H4 (cell line): ENCODE measurements around the gene ARL15. TPM values are rescaled to one million over a fixed set of nuclear protein-coding genes. Genes with fewer than 3 reads are reported as not detected.

ENCODE experiments used
- DNase-seq: peaks from one replicate; pipeline ENCODE4 v3.0.0-alpha.2; 2015; ENCODE audit warnings: low spot score
- total RNA-seq: library from RNA; depleted of rRNA; stranded (reverse); fragments of >200 nt; shearing (Covaris generic); gene quantifications from 2 replicates; pipeline ENCODE4 v1.2.3, GENCODE V29; 2014

ARL15 gene
- total RNA-seq, 1 experiment from 2014 or later, result 15.3 TPM

- no peak for DNase-seq
Observed at GRCh38 chr5:54211912-54212311, 98.5 kb downstream of the ARL15 start.

- DNase-seq, result no peak
Observed at GRCh38 chr5:54207566-54207965, 102.8 kb downstream of the ARL15 start.

- no peak for DNase-seq
Observed at GRCh38 chr5:54206580-54207229, 103.7 kb downstream of the ARL15 start.

- DNase-seq, result no peak
Observed at GRCh38 chr5:54205918-54206317, 104.5 kb downstream of the ARL15 start.

DNA sequence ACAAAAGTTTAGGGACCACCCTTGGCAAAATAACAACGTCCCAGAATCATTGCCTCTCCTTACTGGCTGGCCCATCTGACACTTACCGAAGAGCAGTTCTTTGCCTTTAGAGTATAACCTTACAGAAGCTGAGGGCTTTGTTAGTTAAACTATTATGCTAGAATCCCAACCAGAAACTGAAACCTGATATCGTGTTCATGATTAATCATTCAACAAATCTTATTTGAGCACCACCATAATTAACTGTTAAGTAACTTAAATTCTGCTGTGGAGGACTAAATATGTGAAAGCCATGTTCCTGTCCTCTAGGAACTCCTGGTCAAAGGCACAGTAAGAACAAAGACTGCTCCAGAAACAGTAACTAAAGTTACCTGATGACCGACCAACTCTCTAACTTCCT lies 104.9 kb downstream of the ARL15 start:
- no peak for DNase-seq

DNA sequence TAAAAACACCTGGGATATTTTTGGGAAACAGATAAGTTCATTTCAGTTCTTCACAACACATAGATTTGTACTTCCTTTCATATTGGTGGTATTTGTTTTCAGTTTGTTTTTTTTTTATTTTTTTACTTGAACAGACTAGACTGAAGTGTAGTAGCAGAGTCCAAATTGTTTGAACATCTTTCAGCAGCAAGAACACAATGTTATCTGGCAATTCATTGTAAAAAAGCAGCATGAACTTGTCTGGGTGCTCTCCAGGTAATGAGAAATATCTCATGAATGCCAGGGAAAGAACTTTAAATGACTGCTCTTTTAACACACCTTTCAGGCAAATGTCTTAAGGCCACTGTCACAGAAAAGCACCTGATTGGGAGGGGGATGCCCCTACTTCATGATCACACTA lies 113.4 kb downstream of the ARL15 start:
- no peak for DNase-seq

- DNase-seq, result no peak
Observed at GRCh38 chr5:54195701-54196100, 114.7 kb downstream of the ARL15 start.

DNA sequence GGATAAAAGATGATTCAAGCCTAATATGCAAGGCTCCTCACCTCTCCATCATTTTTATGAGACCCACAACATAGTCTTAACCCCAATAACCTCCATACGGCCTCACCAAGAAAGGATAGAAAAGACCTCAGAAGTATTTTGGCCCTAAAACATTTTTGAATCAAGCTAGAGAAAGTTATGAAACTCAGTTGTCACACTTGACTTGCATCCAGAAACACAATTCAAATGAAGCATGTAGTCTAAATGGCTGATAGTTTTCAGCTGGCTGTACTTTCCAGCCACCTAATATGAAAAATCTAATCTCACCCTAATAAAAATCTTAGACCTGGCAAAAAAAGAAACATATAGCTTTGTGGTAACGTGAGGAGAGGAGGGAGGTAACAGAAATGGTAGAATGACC lies 116.1 kb downstream of the ARL15 start:
- DNase-seq, result no peak

GRCh38 chr5:54187694-54188093 lies 122.7 kb downstream of the ARL15 start:
- DNase-seq, result no peak

DNA sequence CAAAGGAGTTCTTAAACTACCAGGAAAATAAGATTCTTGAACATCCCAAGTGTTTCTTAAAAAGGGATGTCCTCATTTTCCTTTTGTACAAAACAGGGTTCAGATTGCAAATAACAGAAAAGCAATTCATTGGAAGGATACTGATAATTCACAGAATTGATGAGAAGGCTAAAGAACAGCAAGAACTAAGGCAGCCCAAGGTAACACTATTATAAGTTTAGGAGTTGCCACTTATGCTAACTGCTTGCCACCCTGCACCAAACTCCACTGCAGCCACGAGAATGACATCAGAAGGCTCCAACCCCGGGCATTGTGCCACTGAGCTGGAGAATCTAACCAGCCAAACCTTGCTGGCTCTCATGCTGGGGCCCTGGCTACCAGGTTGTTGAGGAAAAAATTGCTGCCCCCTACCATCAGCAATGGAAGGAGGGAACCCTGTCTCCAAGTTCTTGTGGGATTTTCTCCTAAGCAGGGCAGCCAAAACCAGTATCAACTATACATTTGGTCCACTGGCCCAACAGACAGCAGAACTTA lies 123.4 kb downstream of the ARL15 start:
- no peak for DNase-seq

- no peak for DNase-seq
Observed at GRCh38 chr5:54186108-54186507, 124.3 kb downstream of the ARL15 start.

DNA sequence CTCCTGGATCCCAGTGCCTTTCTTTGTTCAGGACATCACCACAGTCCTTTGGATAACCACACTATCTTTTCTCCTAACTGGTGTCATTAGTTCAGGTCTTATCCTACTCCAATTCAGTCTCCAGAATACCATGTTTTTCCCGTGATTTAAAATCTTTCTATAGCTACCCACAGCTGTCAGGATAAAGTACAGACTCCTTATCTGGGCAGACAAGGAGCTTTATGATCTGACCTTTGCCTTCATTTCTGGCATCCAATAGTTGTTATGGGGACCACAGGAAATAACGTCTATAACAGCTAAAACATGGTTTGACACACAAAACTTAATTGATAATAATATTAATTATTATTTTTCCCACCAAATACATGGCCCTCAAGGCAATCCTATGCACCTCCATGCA lies 125.6 kb downstream of the ARL15 start:
- no peak for DNase-seq

DNA sequence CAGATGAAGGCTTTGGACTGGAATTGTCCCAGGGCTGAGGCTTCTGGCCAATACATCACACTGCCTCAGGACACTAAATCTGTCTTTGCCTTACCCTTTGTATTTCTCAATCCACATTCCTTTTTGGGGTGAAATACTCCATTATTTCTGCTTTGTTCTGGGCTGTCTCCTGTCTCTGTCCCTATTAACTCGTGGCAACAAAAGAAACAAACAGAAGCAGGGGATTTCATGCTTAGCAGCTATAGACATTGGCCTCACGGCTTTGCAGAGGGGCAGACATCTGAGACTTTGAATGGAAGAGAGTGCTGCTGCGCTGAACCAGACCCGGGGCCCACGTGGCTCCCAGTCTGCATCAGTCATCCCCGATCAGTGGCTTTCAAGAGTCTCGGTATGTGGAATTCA lies 129.7 kb downstream of the ARL15 start:
- no peak for DNase-seq

DNA sequence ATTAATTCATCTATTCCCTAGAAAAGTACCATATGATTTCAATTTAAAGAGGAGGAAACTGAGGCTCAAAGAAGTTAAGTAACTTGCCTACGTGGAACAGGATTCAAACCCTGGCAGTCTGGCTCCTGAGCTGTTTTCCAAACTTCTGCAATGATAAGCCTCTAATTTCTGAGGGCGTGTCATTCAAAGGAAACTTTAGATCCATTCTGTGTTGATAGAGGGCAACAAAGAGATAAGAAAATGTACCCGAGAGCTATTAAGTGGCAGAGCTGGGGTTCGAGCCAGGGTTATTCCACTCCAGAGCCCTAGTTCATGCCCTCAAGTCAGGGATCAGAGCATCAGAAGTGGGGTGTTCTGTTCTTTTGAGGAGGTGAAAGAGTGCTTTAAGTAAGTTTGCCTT lies 131.4 kb downstream of the ARL15 start:
- DNase-seq, result no peak

DNA sequence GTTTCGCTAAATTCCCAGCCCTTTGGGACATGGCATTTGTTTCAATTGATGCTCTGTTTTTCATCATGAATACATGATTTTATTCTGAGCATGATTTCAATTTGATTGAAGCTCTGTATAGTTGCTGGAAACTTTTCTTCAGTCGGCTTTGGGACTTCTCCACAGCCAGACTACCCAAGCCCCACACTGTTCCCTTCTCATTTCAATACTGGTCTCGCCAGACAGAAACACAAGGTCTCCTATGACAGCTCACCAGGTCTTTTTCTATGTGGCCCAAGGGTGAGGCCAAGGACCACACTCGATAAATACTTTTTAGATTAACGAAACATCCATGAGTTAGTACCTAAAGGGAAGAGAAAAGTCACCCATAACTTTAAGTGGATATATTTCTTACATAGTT lies 132.2 kb downstream of the ARL15 start:
- DNase-seq, result no peak

DNA sequence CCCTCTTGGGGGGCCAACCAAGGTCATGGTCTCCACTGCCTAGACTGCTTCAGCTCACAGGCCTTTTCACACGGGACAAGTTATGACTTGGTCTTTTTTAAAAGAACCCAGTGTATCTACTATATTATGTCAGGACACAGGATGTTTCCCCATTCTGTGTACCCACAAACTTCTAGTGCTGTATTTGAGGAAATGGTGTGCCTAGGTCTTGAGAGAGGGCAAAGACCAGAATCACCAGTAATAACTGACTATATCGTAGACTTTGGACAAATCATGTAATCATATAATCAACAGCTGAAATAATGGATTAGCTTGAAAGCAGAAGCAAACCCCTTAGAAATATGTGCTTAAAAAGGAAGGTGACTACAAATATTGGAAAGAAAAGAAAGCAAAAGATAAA lies 133.3 kb downstream of the ARL15 start:
- DNase-seq, result no peak

DNA sequence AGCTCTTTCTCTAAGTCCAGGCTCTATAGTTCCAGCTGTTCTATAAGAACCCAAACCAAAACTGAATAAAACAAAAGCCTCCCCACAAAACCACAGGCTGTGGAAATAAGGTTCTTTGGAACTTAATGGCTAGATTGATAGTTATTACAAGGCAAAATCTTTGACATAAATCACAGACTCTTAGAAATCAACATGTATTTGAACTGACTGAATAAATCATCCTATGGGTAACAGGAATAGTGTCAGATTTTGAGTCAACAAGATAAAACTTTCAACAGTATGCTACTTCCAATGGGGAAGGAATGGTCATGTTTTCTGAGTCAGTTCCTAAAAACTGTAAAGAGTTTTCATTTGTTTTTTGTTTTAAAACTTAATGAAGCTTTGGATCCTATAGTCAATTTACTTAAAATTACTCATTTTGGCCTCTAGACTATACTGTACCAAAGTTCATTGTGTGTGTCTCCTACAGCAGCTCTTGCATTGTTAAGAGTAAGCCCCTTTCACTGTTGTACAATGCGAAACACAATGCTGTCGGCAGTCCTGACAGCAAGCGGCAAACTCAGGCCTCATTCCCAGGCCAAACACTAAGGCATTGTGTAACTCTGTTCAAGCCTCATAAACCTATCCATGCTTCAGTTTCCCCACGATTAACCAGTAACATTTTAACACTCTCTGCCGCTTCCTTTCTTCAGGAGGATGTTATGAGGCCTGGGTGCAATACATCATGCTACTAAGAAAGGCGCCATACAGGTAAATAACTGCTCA lies 134.1 kb downstream of the ARL15 start:
- no peak for DNase-seq

- DNase-seq, result no peak
Observed at GRCh38 chr5:54173251-54173650, 137.1 kb downstream of the ARL15 start.

DNA sequence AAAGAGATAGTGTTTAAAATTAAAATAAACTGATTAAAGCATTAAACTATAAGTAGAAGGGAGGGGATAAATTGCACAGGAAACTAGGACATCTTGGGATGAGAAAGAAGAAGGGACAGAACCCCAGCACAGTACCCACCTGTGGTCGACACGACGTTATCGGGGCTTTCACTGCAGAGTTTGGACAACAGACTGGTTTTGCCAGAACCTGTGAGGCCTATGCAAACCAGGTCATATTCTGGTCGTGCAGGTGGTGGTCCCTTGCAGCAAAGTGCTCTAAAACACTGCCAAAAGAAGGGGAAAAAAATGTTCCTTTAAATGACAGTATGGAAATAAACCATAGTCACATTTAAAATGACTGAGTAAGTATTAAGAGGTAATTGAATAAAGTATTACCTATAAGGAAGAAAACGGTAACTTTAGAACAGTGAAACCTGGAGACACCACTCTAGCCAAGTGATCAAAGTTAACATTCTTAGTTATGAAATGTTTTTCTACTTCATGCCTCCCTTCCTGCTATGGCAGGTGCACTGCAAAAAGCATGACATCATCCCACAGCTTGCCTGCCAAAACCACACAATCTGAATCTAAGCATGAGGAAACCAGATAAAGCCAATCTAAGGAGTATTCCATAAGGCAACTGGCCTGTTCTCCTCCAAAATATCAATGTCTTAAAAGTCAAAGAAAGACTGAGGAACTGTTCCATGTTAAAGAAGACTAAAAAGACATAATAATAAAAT lies 138.6 kb downstream of the ARL15 start:
- DNase-seq, result no peak

DNA sequence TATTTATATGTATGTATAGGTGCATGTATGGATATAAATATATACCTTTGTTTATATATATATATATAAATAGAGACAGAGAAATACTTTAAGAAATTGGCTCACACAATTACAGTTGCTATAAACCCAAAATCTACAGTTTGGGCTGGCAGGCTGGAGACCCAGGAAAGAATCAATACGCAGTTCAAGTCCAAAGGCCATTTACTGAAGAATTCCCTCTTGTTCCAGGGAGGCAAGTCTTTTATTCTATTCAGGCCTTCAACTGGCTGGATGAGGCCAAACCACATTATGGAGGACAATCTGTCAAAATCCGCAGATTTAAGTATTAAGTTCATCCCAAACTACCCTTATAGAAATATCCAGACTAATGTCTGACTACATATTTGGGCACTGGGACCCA lies 144.7 kb downstream of the ARL15 start:
- DNase-seq, result no peak

DNA sequence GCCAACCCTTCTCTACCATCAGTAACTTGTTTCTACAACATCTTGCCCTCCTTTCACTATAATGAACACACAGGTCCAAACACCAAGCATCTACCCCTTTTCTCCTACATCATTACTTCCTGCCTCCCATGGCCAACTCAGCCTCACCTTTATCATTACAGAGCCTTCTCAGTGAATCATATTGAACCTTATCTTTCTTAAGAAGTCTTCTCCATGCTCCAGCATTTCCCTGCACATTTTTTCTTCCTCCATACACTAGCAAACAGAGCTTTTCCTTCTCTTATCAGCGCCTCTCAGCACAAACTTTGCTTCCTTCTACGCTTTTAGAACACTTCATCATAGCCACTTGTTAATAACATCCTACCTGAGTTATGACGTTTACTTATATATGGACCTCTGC lies 148.2 kb downstream of the ARL15 start:
- DNase-seq, result no peak

DNA sequence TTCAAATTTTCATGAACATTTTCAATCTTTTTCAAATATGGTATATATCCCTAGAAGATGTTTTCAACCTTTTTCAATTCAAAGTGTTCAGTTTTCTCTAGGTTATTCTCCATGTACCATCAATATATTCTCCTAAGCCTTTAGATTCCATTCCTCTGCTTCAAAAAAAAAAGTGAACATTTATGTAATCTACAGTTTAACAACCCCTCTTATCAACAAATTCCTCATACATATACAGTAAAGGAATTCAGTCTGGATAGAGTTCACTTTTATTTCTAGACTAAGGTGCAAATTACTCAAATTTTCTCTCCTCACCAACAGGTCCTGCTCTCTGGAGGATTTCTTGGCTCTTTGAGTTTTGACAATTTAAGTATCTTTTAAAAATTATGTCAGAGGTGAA lies 150.0 kb downstream of the ARL15 start:
- no peak for DNase-seq

DNA sequence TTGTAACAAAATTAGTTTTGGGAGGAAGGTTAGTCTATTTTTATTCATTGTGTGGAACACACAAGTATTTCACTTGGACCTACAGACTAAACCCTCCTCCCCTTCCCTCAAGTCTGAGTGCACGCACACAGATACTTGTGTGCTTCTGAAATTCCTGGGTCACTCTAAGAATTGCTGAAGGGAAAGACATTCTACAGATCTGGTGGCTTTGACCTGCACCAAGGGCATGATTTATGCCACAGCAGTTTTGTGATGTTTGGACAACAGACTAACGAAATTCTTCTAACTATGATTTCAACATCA lies 150.5 kb downstream of the ARL15 start:
- no peak for DNase-seq
